Retinal pigment epithelial cell (primary cell): ENCODE data around the gene SHMT2.

Experiments used
- DNase-seq: peaks from one replicate; pipeline ENCODE4 v3.0.0-alpha.2; 2010; ENCODE audit warnings: low read depth
- H3K4me3 ChIP-seq: 2 replicates; pipeline ENCODE4 v1.5.1; 2011; ENCODE audit warnings: mild to moderate bottlenecking, low read length, control low read depth, moderate library complexity
- TF ChIP-seq, protein P1 (sequence below): conservative IDR thresholded peaks from 2 replicates; pipeline ENCODE4 v1.5.1; 2011; ENCODE audit warnings: low read depth, low read length, control low read depth, inconsistent platforms

The SHMT2 gene

DNA sequence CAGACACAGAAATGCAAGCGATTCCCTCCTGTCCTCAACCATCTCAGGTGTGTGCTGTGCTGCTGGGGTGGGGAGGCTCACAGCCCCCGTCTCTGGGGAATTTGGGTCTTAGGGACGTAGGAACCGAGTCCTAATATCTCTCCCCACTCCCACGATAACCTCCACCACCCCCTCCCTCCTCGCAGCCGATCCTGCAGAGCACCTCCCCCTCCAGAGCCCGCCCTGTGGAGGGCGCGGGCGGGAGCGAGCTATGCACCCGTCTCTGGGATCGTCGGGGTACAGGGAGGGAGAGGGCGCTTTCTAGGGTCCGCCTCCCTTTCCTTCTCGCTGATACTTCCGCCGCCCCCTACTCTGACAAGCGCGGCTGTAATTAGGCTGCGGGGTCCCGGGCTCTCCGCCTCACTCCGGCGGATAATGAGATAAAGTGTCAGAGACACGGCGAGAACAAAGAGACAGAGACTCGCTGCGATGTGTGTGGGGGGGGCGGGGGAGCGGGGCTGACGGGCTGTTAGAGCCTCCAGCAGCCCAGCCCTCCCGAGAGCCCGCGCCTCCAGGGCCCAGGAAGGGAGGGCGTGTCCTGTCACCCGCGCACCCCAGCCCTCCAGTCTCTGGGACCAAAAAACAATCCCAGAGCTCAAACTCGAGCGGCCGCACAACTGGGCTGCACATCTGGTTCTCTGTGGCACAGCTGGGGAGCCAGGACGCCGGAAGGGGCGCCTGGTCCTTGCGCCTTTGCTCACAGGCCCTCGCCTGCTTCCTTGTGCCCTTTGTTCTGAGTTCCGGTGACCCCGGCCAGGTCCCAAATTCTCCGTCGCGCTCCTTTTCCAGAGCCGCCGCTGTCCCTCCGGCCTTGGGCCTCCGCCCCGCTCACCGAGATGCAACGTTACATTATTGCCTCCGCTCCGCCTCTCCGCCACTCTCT, 8.7 kb downstream of the SHMT2 start:
- H3K4me3 ChIP-seq: peak overlapping the region; percentile 21
- TF ChIP-seq, protein P1, sequence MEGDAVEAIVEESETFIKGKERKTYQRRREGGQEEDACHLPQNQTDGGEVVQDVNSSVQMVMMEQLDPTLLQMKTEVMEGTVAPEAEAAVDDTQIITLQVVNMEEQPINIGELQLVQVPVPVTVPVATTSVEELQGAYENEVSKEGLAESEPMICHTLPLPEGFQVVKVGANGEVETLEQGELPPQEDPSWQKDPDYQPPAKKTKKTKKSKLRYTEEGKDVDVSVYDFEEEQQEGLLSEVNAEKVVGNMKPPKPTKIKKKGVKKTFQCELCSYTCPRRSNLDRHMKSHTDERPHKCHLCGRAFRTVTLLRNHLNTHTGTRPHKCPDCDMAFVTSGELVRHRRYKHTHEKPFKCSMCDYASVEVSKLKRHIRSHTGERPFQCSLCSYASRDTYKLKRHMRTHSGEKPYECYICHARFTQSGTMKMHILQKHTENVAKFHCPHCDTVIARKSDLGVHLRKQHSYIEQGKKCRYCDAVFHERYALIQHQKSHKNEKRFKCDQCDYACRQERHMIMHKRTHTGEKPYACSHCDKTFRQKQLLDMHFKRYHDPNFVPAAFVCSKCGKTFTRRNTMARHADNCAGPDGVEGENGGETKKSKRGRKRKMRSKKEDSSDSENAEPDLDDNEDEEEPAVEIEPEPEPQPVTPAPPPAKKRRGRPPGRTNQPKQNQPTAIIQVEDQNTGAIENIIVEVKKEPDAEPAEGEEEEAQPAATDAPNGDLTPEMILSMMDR: no peak
- no peak for DNase-seq

DNA sequence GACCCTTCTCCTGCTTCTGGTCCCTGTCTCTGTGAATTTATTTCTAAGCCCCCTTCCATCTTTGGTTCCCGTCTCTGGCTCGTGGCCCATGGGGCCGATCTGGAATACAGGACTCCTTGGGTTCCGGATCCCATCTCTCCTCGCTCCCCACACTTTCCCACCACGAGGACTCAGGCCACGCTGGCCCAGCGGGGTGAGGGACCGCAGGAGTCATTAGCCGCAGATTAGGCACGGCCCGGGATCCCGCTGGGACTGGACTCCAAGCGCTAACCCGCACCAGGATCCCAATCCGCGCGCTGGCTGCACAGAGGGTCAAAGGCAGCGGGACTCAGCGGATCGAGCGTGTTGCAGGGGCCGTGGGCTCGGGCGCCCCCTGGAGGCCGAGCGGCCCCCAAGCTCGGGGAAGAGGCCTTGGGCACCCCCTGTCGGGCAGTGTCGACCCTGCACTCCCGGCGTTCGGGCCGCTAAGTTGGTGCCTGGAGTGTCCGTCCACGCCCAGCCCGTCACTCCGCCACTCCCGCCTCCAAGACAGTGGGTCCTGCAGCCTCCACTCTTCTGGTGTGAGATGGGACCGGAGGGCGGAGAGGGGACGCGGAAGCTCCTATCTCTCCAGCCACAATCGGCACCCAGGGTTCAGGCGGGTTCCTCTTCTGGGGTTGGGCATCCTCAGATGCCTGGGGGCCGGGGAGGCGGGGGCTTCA, 9.5 kb downstream of the SHMT2 start:
- TF ChIP-seq, protein P1: peak; percentile 100
- no peak for DNase-seq
- peak overlapping the region; percentile 21 for H3K4me3 ChIP-seq

DNA sequence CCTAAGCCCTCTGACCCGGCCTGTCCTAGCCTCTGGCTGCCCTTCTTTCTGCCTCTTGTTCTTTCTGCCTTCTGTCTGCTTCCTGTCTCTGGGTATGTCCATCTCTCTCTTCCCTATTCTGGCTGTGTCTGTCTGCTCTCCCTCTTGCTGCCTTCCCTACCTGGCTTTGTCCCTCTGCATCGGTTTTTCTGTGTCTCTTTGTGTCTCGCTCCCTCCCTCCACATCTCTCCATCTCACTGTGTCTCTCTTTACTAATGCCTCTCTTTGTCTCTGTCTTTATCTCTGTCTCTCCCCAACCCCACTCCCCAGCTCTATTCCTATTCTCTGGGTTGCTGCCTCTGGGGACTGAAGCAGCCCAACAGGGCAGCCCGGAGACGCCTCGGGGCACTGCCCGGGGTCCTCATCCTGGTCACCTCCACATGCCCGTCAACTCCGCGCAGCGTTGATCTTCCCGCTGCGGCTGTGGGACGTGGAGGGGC, 10.1 kb downstream of the SHMT2 start:
- H3K4me3 ChIP-seq: peak overlapping the region; percentile 42
- TF ChIP-seq, protein P1: no peak
- no peak for DNase-seq

DNA sequence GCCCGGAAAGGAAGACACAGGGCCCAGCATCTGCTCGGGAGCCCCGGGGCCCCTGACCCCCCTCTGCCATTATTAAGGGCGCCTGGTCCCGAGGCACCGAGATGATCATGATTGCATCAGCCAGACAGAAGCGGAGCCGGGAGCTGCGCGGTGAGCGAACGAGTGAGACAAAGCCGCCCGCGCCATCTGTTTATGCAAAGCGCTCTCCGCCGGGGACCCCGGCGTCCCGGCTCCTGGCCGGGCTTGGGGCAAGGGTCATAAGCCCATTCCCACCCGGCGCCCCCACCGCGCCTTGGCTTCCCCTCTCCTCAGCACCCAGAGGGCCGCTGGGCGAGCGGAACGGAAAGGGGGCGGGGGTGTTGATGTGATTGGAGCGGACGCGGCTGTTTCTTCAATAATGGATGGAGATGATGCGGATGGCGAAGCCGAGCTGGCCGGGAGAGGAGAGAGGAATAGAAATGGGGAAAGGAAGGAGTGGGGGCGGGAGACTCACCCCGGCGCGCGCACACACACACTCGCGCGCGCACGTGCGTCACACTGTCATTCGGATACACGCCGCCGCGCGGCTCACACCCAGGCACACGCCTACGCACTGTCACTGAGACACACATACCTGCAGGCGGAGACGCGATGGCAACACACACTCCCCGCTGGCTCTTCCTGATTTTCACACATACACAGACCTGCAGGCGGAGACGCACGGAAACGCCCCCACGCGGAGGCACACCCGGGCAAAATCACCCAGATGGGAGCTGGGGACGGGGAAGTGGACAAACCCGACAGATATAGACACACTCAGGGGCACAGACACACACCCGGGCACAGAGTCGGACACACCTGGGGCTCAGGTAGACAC, 10.8 kb downstream of the SHMT2 start:
- no peak for DNase-seq
- TF ChIP-seq, protein P1: no peak
- H3K4me3 ChIP-seq: peak overlapping the region; percentile 42

DNA sequence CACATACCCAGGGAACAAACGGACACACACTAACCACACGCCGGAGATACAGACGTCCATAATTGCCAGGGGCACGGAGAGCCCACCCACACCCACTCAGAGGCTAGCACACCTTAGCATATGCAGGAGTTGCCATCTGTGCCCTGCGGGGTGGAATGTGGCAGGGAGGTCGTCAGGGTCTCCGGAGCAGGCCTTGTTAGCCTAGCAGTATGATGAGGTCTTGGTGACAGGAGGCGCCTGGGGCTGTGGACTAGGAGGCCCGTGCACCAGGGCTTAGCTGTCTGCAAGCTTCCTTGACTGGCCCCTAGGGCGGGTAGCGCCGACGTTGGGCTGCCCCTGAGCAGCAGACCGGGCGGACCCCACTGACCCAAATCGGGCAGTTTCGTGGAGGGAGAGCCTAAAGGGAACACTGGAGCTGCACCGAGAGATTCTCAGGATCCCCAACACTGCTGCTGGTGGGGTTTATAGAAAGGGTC, 11.5 kb downstream of the SHMT2 start:
- H3K4me3 ChIP-seq: no peak overlapping the region
- DNase-seq: no peak
- TF ChIP-seq, protein P1: no peak

DNA sequence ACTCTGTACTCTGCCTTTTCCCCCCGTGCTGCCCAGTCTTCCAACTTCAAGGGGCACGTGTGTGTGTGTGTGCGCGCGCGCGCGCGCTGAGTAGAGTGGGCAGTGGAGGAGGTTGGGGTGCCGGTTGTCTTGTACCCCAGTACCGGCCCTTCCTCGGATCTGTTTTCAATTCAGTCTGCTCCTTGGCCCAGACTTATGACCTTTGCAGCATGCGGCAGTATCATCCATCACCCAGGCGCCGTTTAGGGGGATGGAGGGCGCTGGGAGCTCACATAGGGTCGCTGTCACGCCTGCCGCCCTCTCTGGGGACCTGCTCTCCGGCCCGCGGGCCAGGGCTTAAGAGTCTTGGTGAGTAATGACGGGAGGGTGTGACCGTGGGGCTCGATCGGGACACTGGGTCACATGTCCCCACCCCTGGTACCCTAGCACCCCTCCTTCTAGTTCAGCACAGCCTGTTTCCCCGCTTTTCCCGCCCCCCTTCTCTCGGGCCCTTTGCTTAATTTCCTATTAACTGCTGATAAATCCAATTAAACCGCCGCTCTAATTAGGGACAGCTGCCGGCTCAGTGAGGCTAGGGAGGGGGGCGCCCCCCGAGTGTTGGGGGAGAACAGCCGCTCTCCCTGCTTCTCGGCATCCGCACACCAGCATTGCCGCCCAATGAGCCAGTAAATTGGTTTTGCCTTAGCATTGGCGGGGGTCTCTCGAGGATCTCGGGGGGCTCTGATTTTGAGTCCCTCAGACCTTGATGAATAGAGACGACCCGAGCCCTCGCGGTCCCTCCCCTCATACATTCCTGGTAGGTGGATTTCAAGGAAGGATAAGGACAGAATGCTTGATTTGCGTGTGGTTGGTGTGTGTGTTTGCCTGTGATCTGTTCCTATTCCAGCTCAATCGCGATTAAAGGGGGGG, 12.1 kb downstream of the SHMT2 start:
- H3K4me3 ChIP-seq: no peak overlapping the region
- TF ChIP-seq, protein P1: no peak
- no peak for DNase-seq
